Esophagus squamous epithelium (tissue), 4 donors: Measurements from ENCODE around the gene ALDH3B1.

ENCODE experiments used
- POLR2A ChIP-seq, 4 donors: fragments of 450-650 bp; IDR thresholded peaks; one replicate each; pipeline ENCODE4 v1.6.1; 2017; ENCODE audit warnings: antibody characterized with exemption in 4 of 4, mild to moderate bottlenecking in 4 of 4, moderate library complexity in 3 of 4
- TF ChIP-seq, protein P1 (sequence below), 6 experiments: fragments of 450-650 bp in 4 of 6; fragments of 200-600 bp in 2 of 6; sonication (generic) in 2 of 6; IDR thresholded peaks; one replicate each; pipeline ENCODE4 v1.5.1; 2016 to 2019; ENCODE audit warnings: antibody characterized with exemption in 6 of 6, mild to moderate bottlenecking in 4 of 6, moderate library complexity in 4 of 6

DNA sequence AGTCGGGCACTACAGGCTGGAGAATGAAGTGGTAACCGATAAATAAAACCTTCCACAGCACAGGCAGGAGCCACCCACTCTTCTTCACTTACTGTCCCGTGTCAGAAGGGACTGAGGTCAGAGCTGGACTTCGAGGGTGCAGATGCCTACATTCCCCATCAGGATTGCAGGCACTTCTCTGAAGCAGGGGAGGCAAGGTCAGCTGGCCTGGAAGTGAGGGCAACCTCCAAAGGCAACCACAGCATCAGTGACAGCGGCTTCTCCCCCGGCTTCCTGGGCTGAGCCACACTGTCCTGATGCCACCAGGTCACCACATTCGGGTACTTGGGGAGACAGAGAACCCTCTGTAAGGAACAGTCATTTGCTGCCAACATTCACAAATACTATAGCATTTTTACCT lies 51.4 kb downstream of the ALDH3B1 start:
- TF ChIP-seq, protein P1, sequence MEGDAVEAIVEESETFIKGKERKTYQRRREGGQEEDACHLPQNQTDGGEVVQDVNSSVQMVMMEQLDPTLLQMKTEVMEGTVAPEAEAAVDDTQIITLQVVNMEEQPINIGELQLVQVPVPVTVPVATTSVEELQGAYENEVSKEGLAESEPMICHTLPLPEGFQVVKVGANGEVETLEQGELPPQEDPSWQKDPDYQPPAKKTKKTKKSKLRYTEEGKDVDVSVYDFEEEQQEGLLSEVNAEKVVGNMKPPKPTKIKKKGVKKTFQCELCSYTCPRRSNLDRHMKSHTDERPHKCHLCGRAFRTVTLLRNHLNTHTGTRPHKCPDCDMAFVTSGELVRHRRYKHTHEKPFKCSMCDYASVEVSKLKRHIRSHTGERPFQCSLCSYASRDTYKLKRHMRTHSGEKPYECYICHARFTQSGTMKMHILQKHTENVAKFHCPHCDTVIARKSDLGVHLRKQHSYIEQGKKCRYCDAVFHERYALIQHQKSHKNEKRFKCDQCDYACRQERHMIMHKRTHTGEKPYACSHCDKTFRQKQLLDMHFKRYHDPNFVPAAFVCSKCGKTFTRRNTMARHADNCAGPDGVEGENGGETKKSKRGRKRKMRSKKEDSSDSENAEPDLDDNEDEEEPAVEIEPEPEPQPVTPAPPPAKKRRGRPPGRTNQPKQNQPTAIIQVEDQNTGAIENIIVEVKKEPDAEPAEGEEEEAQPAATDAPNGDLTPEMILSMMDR (IDR thresholded peaks at IDR 0.05): no peak
- no peak for TF ChIP-seq POLR2A (IDR thresholded peaks at IDR 0.05)
